ENCODE results near the gene PLEKHG4B. TPM values are rescaled to one million over a fixed set of nuclear protein-coding genes. Genes with fewer than 3 reads are reported as not detected.
A peak's percentile ranks its signal among the peaks of the same experiment; 100 is the strongest.

Gene PLEKHG4B
- total RNA-seq, 1 experiment from 2014 or later, result 44.3 TPM

DNA sequence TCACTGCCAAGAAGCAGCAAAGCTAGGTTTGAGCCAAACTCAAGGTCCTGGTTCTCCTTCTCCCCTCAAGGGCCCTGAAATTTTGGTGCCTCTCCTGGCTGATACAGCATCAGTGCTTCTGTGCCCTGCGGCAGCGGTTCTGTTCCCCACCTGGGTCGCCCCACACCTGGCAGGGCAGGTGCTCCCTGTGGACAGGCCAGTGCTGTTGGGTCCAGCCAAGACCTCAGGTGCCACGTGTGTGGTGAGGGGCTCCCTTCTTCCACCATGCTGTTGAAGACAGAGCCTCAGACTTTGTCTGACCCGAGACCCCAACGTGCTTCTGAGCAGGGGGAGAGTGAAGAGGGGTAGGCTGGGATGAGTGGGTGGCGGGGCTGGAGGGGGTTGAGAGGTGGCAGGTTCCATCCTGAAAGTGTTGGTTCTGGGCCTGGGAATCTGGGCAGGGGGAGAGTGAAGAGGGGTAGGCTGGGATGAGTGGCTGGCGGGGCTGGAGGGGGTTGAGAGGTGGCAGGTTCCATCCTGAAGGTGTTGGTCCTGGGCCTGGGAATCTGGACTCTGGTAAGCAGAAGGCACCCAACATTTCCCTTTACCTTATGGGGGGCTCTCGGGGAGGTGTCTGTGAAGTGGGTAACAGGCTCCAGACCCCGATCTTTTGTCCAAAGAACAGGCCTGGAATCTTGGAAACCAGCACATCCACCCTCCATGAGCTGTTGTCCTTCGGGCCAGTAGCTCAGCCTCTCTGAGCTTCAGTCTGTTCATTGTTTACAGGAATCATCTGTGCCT is 2.3 kb downstream of the PLEKHG4B start:
- no peak for DNase-seq
- H2BK120ac ChIP-seq (ENCODE audit: low read depth, low read length, poor library complexity, severe bottlenecking), result no peak overlapping the region
- Mint-ChIP-seq H3K27ac (peak overlapping the region in 1 of 3 experiments; percentile 57; a peak in 1 of 7 replicates), H3K9me3 (peaks cover 0 to 7% of the 10 kb centered on the region in 2 experiments; a peak in 3 of 5 replicates), H3K4me1 (peaks cover 53 to 57% of the 10 kb centered on the region in 2 experiments), H3K27me3 (ENCODE audit: low read depth) (no peaks in the 10 kb centered on the region; the same call in 1 of the 2 replicates), H3K36me3 (ENCODE audit: insufficient read depth in 1 of 3, low read depth in 3 of 3) (peaks cover 19 to 51% (median 30%) of the 10 kb centered on the region in 3 experiments), H3K4me3 (peak overlapping the region in 1 of 2 experiments; percentile 50; a peak in 2 of 5 replicates)
- H3T11ph ChIP-seq (ENCODE audit: low read length), result no peak overlapping the region
- H3K23me2 ChIP-seq (ENCODE audit: insufficient read length, low read depth, low read length, poor library complexity, severe bottlenecking), result peaks cover 9% of the 10 kb centered on the region
- TF ChIP-seq, protein P1, sequence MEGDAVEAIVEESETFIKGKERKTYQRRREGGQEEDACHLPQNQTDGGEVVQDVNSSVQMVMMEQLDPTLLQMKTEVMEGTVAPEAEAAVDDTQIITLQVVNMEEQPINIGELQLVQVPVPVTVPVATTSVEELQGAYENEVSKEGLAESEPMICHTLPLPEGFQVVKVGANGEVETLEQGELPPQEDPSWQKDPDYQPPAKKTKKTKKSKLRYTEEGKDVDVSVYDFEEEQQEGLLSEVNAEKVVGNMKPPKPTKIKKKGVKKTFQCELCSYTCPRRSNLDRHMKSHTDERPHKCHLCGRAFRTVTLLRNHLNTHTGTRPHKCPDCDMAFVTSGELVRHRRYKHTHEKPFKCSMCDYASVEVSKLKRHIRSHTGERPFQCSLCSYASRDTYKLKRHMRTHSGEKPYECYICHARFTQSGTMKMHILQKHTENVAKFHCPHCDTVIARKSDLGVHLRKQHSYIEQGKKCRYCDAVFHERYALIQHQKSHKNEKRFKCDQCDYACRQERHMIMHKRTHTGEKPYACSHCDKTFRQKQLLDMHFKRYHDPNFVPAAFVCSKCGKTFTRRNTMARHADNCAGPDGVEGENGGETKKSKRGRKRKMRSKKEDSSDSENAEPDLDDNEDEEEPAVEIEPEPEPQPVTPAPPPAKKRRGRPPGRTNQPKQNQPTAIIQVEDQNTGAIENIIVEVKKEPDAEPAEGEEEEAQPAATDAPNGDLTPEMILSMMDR (conservative IDR thresholded peaks at IDR 0.05), result no peak
- no peak overlapping the region for H2BK20ac ChIP-seq (ENCODE audit: low read depth, low read length, poor library complexity, severe bottlenecking)
- H3K79me1 ChIP-seq (ENCODE audit: insufficient read depth, low read depth, low read length, poor library complexity, severe bottlenecking), result peaks cover 19% of the 10 kb centered on the region
- H2BK15ac ChIP-seq (ENCODE audit: low read depth, low read length), result no peak overlapping the region
- no peak overlapping the region for H4K5ac ChIP-seq (ENCODE audit: insufficient read length, low read depth, low read length)
- no peak overlapping the region for H3K18ac ChIP-seq (ENCODE audit: insufficient read length, low read depth, low read length)
- no peak overlapping the region for H2BK5ac ChIP-seq (ENCODE audit: insufficient read length, low read length)
- no peaks in the 10 kb centered on the region for H4K20me1 ChIP-seq (ENCODE audit: control insufficient read depth, insufficient read depth, insufficient read length)
- no peaks in the 10 kb centered on the region for H3K9me3 ChIP-seq (ENCODE audit: control insufficient read depth, low read depth, low read length)
- H3K79me2 ChIP-seq (ENCODE audit: insufficient read depth, low read length), result peaks cover 12% of the 10 kb centered on the region; the same call in 1 of the 2 replicates
- H2AFZ ChIP-seq (ENCODE audit: low read length), result no peak overlapping the region
- H3K4ac ChIP-seq (ENCODE audit: low read depth, low read length), result no peak overlapping the region
- H4K91ac ChIP-seq (ENCODE audit: insufficient read length, low read depth, low read length), result no peak overlapping the region
- no peak overlapping the region for H3K56ac ChIP-seq (ENCODE audit: insufficient read length, low read depth, low read length)
- no peak overlapping the region for H3K23ac ChIP-seq (ENCODE audit: insufficient read length, low read depth, low read length)
- H3K14ac ChIP-seq (ENCODE audit: insufficient read depth, low read length), result no peak overlapping the region
- H3K9ac ChIP-seq (ENCODE audit: extremely low read depth, insufficient read length, low read length), result no peak overlapping the region
- no peaks in the 10 kb centered on the region for H3K27me3 ChIP-seq (ENCODE audit: insufficient read depth, low read length)
- no peak overlapping the region for H4K8ac ChIP-seq (replicated peaks; ENCODE audit: insufficient read length, low read depth, low read length)
- no CpG with 5 or more reads among the region's 11 CpGs for WGBS (ENCODE audit: extremely low coverage, insufficient read length, low lambda C conversion rate)
- no peak overlapping the region for H2BK12ac ChIP-seq (ENCODE audit: insufficient read length, low read depth, low read length)
- H3K4me2 ChIP-seq (ENCODE audit: insufficient read depth, insufficient read length, low read length), result no peak overlapping the region
- peaks cover 5% of the 10 kb centered on the region; the same call in 1 of the 2 replicates for H3K4me1 ChIP-seq (ENCODE audit: insufficient read depth, low read length)
- H3K27ac ChIP-seq (ENCODE audit: insufficient read length, low read depth, low read length), result no peak overlapping the region
- no peak overlapping the region for H2AK5ac ChIP-seq (ENCODE audit: insufficient read length, low read length)

Measured in H9 (cell line).